Myometrial cell (primary cell): Measurements from ENCODE around the gene PROC. TPM values are rescaled to one million over a fixed set of nuclear protein-coding genes. Genes with fewer than 3 reads are reported as not detected.

Source experiments
- total RNA-seq: library from RNA; depleted of rRNA; stranded (reverse); fragments of >200 nt; gene quantifications from 2 replicates; pipeline ENCODE4 v1.2.3, GENCODE V29; 2015

Gene PROC
- not detected in 2 replicates for total RNA-seq

DNA sequence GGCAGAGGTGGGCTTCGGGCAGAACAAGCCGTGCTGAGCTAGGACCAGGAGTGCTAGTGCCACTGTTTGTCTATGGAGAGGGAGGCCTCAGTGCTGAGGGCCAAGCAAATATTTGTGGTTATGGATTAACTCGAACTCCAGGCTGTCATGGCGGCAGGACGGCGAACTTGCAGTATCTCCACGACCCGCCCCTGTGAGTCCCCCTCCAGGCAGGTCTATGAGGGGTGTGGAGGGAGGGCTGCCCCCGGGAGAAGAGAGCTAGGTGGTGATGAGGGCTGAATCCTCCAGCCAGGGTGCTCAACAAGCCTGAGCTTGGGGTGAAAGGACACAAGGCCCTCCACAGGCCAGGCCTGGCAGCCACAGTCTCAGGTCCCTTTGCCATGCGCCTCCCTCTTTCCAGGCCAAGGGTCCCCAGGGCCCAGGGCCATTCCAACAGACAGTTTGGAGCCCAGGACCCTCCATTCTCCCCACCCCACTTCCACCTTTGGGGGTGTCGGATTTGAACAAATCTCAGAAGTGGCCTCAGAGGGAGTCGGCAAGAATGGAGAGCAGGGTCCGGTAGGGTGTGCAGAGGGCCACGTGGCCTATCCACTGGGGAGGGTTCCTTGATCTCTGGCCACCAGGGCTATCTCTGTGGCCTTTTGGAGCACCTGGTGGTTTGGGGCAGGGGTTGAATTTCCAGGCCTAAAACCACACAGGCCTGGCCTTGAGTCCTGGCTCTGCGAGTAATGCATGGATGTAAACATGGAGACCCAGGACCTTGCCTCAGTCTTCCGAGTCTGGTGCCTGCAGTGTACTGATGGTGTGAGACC is at the start of gene PROC:
Gene PROC (plus strand): TSS at position 128 of the 812 bp plus-strand sequence. CDS start 1,516 bp downstream, outside the sequence.

GRCh38 chr2:127387655-127388422 is 30.4 kb upstream of the PROC start, which contains the start of gene MAP3K2:
TSS of gene MAP3K2 (minus strand) at chr2:127387975. CDS start at chr2:127343129, 44,846 bp downstream.

Other genes starting within 250 kb of the PROC start
- gene CYP27C1, start 198.1 kb upstream of the PROC start, total RNA-seq = not detected in 2 replicates
- 21.6 and 28.3 TPM in 2 replicates for gene ERCC3, start 124.3 kb upstream of the PROC start, total RNA-seq
- 20.8 and 22.7 TPM in 2 replicates for gene MAP3K2, start 30.5 kb upstream of the PROC start, total RNA-seq
- 21.6 and 29.1 TPM in 2 replicates for gene IWS1, start 108.1 kb downstream of the PROC start, total RNA-seq
- gene MYO7B, start 117.3 kb downstream of the PROC start, total RNA-seq = under 0.01 TPM in 2 replicates
- gene GPR17, start 227.7 kb downstream of the PROC start, total RNA-seq = not detected in 2 replicates